ENCODE data around the gene ZNF716.
"Not testable (repeated sequence)": the region's sequence is repeated elsewhere in the genome, so short reads cannot be mapped to it uniquely, and the experiment has no call there.

Gene ZNF716

DNA sequence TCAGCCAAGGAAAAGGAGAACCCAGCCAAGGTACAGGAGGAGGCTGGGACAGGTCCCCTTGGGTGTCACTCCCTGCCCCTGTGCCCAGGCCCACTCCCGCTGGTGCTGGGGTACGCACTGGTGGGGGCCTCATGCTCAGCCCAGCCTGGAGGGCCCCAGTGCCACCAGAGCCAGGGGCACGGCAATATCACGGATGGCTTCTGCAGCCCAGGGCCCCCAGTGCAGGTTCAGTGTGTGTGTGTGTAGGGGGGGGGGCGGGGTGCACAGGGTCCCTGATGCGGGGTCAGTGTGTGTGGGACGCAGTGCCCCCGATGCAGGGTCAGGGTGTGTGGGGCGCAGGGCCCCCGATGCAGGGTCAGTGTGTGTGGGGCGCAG, 23.4 kb upstream of the ZNF716 start:
- no peak for DNase-seq (ENCODE audit: low spot score)

DNA sequence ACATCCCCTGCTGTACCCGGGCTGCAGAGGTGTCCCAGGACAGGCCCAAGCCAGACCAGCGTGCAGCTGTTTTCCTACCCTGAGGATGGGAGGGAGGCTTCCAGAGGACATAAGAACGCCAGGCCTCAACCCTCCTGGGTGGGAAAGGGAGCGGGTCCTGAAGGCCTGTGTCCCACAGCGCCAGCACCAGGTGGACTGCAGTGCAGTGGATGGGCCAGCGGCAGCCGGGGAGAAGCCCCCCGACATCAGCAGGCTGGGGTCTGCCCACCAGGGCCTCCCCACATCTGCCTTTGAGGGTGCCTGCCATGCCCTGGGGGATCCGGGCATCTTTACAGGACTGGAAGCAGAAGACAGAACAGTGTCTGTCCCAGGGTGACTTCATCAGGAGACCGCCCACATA, 22.8 kb upstream of the ZNF716 start:
- DNase-seq (ENCODE audit: low spot score) = no peak

DNA sequence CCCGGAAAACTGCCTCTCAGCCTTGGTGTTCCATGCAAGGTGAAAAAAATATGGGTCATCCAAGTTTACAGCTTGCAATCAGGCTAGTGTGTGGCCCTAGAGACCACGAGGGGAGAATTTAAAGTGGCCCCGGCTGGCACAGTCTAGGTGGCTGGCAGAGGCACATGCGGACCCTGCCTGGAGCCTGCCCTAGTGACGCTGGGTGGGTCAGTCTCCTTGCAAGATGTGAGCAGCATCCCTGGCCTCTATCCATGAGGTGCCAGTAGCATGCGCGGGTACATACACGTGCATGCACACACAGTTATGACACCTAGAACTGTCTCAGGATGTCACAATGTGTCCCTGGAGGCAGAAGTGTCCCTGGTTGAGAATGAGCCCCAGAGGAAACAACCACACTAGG, 22.4 kb upstream of the ZNF716 start:
- DNase-seq (ENCODE audit: low spot score) = no peak

DNA sequence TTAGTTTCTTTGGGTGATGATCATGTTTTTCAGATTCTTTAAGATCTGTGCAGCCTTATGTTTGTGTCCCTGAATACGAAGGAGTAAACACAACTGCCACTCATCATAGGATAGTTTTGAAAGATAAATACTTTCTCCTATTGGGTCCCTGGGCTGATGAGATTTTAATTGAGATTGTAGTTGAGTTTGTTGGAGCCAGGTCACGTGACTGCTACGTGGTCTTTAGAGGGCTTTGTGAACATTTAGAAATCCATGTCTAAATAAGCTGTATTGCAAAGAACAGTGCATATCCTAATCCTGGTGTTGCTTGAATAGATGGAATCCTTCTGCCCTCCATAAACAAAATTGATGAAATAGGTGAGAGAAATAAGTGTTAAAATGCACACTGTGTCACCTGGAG, 17.4 kb upstream of the ZNF716 start:
- DNase-seq (ENCODE audit: low spot score) = no peak

DNA sequence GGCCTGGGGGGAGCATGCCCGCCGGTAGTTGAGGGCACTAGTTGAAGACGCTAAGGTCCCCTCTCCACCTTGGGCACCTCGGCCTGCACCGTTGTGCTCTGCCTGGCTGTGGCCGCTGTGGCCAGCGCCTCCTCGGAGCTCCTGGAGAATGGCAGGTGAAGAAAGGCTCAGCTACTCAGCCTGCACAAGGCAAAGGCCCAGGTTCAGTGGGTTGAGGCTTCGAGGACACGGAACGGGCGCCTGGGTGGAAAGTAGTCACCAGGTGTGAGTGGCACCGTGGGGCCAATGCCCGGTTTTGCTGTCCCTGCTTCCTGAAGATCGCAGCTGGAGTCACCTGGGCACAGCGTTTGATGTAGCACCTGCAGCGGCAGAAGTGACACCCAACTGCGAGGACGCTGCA, 12.4 kb upstream of the ZNF716 start:
- DNase-seq (ENCODE audit: low spot score) = no peak

DNA sequence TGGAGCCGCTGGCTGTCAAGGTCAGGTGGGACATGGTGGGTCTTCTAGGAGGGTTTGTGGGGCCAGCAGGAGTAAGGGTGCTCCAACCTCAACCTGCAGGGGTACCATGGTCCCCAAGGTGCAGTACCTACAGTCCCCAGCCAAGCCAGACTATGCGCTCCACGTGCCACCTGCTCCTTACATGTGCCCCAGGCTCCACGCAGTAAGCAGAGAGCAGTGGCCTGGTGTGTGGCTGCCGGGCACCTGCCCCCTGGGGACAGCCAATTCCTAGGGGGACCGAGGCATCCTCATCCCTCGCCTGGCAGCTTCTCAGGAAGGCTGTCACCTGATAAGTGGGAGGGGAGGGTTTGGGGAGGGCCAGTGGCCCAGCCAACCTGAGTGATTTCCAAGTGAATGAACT, 11.7 kb upstream of the ZNF716 start:
- no peak for DNase-seq (ENCODE audit: low spot score)

DNA sequence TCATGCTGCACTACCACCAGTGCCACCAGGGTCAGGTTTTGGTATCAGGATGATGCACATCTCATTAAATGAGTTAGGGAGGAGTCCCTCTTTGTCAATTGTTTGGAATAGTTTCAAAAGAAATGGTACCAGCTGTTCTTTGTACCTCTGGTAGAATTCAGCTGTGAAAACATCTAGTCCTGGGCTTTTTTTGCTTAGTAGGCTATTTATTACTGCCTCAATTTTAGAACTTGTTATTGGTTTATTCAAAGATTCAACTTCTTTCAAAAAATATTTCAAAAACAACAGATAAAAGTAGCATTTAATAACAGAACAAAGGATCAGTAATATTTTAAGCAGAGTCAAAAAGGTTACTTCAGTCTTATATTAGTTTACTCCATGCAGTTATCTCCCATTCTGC, 6.4 kb upstream of the ZNF716 start:
- DNase-seq (ENCODE audit: low spot score) = no peak

DNA sequence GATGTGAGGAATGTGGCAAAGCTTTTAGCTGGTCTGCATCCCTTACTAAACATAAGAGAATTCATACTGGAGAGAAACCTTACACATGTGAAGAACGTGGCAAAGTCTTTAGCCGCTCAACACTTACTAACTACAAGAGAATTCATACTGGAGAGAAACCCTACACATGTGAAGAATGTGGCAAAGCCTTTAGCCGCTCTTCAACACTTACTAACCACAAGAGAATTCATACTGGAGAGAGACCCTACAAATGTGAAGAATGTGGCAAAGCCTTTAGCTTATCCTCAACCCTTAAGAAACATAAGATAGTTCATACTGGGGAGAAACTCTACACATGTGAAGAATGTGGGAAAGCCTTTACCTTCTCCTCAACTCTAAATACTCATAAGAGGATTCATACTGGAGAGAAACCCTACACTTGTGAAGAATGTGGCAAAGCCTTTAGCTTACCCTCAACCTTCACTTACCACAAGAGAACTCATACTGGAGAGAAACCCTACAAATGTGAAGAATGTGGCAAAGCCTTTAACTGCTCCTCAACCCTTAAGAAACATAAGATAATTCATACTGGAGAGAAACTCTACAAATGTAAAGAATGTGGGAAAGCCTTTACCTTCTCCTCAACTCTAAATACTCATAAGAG, 19.3 kb downstream of the ZNF716 start:
- DNase-seq (ENCODE audit: low spot score) = not testable (repeated sequence)

DNA sequence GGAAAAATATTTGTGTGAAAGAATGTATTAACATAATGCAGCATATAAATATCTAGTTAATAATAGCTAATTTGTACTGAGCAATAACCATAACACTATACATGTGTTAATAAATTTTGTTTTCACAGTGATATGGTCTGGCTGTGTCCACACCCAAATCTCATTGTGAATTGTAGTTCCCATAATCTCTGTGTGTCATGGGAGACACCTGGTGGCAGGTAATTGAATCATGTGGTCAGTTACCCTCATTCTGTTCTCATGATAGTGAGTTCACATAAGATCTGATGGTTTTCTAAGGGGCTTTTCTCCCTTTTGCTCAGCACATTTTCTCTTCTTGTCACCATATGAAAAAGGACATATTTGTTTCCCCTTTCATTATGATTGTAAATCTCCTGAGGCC, 30.3 kb downstream of the ZNF716 start:
- not testable (repeated sequence) for DNase-seq (ENCODE audit: low spot score)

DNA sequence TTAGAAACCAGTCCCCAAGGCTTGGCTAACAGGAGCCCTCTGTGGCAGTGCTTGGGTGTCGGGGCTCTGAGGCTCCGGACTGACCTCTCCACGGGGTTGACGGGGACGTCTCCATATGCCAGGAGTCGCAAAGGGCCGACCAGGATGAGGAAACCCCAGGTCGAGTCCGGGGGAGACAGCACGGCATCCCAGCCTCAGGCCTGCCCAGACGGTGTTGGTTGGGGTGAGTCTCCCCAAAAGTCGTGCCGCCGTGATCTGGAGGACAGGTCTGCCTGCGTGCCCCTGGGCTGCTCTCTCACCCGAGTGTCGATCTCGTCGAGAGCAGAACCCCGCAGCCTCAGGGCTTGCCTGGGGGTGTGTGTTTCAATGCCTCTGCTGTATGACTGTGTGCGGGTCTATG, 35.0 kb downstream of the ZNF716 start:
- DNase-seq (ENCODE audit: low spot score) = not testable (repeated sequence)

DNA sequence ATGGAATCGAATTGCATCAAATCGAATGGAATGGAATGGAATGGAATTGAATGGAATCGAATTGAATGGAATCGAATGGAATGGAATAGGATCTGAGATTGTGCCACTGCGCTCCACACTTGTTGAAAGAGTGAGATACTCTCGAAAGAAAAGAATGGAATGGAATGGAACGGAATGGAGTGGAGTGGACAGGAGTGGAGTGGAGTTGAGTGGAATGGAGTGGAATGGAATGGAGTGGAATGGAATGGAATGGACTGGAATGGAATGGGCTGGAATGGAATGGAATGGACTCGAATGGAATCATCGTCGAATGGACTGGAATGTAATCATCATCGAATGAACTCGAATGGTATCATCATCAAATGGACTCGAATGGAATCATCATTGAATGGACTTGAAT, 38.0 kb downstream of the ZNF716 start:
- no peak for DNase-seq (ENCODE audit: low spot score)

DNA sequence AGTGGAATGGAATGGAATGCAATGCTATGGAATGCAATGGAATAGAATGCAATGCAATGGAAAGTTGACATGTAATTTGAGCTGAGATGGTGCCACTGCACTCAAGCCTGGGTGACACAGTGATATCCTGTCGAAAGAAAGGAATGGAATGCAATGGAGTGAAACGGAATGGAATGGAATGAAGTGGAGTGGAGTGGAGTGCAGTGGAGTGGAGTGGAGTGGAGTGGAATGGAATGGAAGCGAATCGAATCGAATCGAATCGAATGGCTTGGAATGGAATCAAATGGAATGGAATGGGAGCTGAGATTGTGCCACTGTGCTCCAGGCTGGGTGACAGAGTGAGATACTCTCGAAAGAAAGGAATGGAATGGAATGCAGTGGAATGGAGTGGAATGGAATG, 45.1 kb downstream of the ZNF716 start:
- not testable (repeated sequence) for DNase-seq (ENCODE audit: low spot score)

DNA sequence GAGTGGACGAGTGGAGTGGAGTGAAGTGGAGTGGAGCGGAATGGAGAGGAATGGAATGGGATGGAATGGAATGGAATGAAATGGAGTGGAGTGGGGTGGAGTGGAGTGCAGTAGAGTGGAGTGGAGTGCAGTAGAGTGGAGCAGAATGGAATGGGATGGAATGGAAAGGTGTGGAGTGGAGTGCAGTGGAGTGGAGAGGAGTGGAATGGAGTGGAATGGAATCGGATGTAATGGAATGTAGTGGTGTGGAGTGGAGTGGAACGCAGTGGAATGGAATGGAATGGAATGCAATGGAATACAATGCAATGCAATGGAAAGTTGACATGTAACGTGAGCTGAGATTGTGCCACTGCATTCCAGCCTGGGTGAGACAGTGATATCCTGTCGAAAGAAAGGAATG, 46.4 kb downstream of the ZNF716 start:
- DNase-seq (ENCODE audit: low spot score) = no peak

DNA sequence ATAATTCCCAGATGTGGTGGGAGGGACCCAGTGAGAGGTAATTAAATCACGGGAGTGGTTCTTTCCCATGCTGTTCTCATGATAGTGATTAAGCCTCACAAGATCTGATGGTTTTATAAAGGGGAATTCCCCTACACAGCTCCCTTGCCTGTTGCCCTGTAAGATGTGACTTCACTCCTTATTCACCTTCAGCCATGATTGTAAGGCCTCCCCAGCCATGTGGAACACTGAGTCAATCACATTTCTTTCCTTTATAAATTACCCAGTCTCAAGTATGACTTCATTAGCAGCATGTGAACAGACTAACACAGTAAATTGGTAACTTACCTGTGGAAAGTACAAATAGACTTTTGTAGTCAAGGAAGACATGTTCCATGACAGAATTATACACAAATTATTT, 55.2 kb downstream of the ZNF716 start:
- no peak for DNase-seq (ENCODE audit: low spot score)

All from HuH-7.5 (cell line).